ENCODE measurements around the gene GALNT10. TPM values are rescaled to one million over a fixed set of nuclear protein-coding genes. Genes with fewer than 3 reads are reported as not detected.

Gene GALNT10
- polyA plus RNA-seq, 1 of the 3 experiments (the other 2 are of a cell fraction): 56.3 TPM

- ChIA-PET POLR2A (interaction anchor here (0.8 kb wide), 1 partner anchor 140 kb away, joined by 3 read pairs; no protein-coding TSS in a partner anchor), CTCF (interaction anchor here (1.0 to 6.7 kb wide), 5 partner anchors 42 to 489 kb away, joined by 3 to 45 read pairs (median 3); no protein-coding TSS in a partner anchor)
- Histone ChIP-seq H3K4me2 (no peak overlapping the region), H3K9me2 (no peaks in the 10 kb centered on the region), H3K4me3 (ENCODE audit: low read depth in 2 of 2, low read length in 1 of 2) (no peak overlapping the region), H3K27ac (ENCODE audit: low read depth in 2 of 2, low read length in 1 of 2) (no peak overlapping the region), H2AFZ (ENCODE audit: low read depth) (no peak overlapping the region), H4K20me1 (ENCODE audit: insufficient read depth) (no peaks in the 10 kb centered on the region), H3K79me2 (ENCODE audit: insufficient read depth) (no peaks in the 10 kb centered on the region), H3F3A (replicated peaks; ENCODE audit: insufficient read depth) (no peaks in the 10 kb centered on the region), H3K4me1 (ENCODE audit: control insufficient read depth in 1 of 2, insufficient read depth in 2 of 2, low read depth in 1 of 2, low read length in 1 of 2) (peaks cover 0 to 21% of the 10 kb centered on the region in 2 experiments; a peak in 1 of 4 replicates), H3K9me3 (no peaks in the 10 kb centered on the region), H3K27me3 (ENCODE audit: insufficient read depth) (no peaks in the 10 kb centered on the region), H3K9ac (no peak overlapping the region), H3K36me3 (replicated peaks in 1 of 2; ENCODE audit: control insufficient read depth in 1 of 2, insufficient read depth in 2 of 2, low read length in 1 of 2) (peaks cover 0 to under 1% of the 10 kb centered on the region in 2 experiments)
- TF ChIP-seq RFX5 (IDR thresholded peaks at IDR 0.05; ENCODE audit: low read length) (no peak), NFIC (IDR thresholded peaks at IDR 0.05; ENCODE audit: borderline replicate concordance) (no peak), EZH2phosphoT487 (IDR thresholded peaks at IDR 0.05; ENCODE audit: borderline replicate concordance, low read depth) (no peak), TEAD4 (IDR thresholded peaks at IDR 0.05; ENCODE audit: borderline replicate concordance, insufficient read depth) (no peak)
- 14% methylated on average over 1 of the region's 1 CpG for WGBS (ENCODE audit: low lambda C conversion rate)
- no peak for DNase-seq
These were observed 273.9 kb downstream of the GALNT10 start for GRCh38 chr5:154464438-154464837.

GRCh38 chr5:154465169-154465568 lies 274.6 kb downstream of the GALNT10 start:
- Histone ChIP-seq H3K9me2 (no peaks in the 10 kb centered on the region), H3K27ac (ENCODE audit: low read depth in 2 of 2, low read length in 1 of 2) (no peak overlapping the region), H2AFZ (ENCODE audit: low read depth) (no peak overlapping the region), H3K4me2 (no peak overlapping the region), H3F3A (replicated peaks; ENCODE audit: insufficient read depth) (peaks cover 2% of the 10 kb centered on the region), H3K27me3 (ENCODE audit: insufficient read depth) (no peaks in the 10 kb centered on the region), H3K36me3 (replicated peaks in 1 of 2; ENCODE audit: control insufficient read depth in 1 of 2, insufficient read depth in 2 of 2, low read length in 1 of 2) (no peaks in the 10 kb centered on the region), H3K9me3 (no peaks in the 10 kb centered on the region), H4K20me1 (ENCODE audit: insufficient read depth) (no peaks in the 10 kb centered on the region), H3K9ac (no peak overlapping the region), H3K79me2 (ENCODE audit: insufficient read depth) (no peaks in the 10 kb centered on the region), H3K4me3 (ENCODE audit: low read depth in 2 of 2, low read length in 1 of 2) (no peak overlapping the region), H3K4me1 (ENCODE audit: control insufficient read depth in 1 of 2, insufficient read depth in 2 of 2, low read depth in 1 of 2, low read length in 1 of 2) (peaks cover 0 to 23% of the 10 kb centered on the region in 2 experiments; a peak in 2 of 4 replicates)
- no peak for TF ChIP-seq RFX5 (IDR thresholded peaks at IDR 0.05; ENCODE audit: low read length)
- no peak for TF ChIP-seq USF1 (IDR thresholded peaks at IDR 0.05; ENCODE audit: borderline replicate concordance, low read depth)
- no peak for TF ChIP-seq NRF1 (IDR thresholded peaks at IDR 0.05; ENCODE audit: low read depth, low read length)
- no peak for TF ChIP-seq FOXM1 (IDR thresholded peaks at IDR 0.05; ENCODE audit: low read depth)
- no peak for TF ChIP-seq ELF1 (IDR thresholded peaks at IDR 0.05)
- no peak for TF ChIP-seq MEF2A (IDR thresholded peaks at IDR 0.05; ENCODE audit: borderline replicate concordance, low read depth)
- no peak for TF ChIP-seq PBX3 (IDR thresholded peaks at IDR 0.05)
- WGBS (ENCODE audit: low lambda C conversion rate): 35% methylated on average over 6 of the region's 6 CpGs
- ChIA-PET POLR2A (no interaction called here), CTCF (interaction anchor here (1.0 to 14.6 kb wide), 8 partner anchors 43 to 275 kb away, joined by 3 to 295 read pairs (median 4); partner anchors contain the start of gene GALNT10)
- no peak for DNase-seq
